Neural progenitor cell (in vitro differentiated cells): Measurements from ENCODE around the gene PAX1.

ENCODE experiments used
- CTCF ChIP-seq: fragments of 200-600 bp; sonication (generic); IDR thresholded peaks from 2 replicates; pipeline ENCODE4 v1.5.1; 2017; ENCODE audit warnings: antibody characterized with exemption, mild to moderate bottlenecking
- EZH2 ChIP-seq: fragments of 200-600 bp; sonication (generic); IDR thresholded peaks from 2 replicates; pipeline ENCODE4 v1.6.1; 2017; ENCODE audit warnings: antibody characterized with exemption, mild to moderate bottlenecking, moderate library complexity

GRCh38 chr20:21710863-21711431 lies 5.5 kb downstream of the PAX1 start:
- TF ChIP-seq CTCF, result no peak
- TF ChIP-seq EZH2, result peak; percentile 62
